G401.6 (cell line): ENCODE measurements around the gene SYT7.

Experiments used
- FAIRE-seq: peaks from 2 replicates; lab custom pipeline; 2012; peaks lifted over from hg19 to GRCh38; lab: Jason Lieb, UNC

SYT7 gene

GRCh38 chr11:61554172-61554988, 26.5 kb downstream of the SYT7 start:
- no peak for FAIRE-seq

GRCh38 chr11:61553373-61554171, 27.3 kb downstream of the SYT7 start:
- FAIRE-seq = no peak

DNA sequence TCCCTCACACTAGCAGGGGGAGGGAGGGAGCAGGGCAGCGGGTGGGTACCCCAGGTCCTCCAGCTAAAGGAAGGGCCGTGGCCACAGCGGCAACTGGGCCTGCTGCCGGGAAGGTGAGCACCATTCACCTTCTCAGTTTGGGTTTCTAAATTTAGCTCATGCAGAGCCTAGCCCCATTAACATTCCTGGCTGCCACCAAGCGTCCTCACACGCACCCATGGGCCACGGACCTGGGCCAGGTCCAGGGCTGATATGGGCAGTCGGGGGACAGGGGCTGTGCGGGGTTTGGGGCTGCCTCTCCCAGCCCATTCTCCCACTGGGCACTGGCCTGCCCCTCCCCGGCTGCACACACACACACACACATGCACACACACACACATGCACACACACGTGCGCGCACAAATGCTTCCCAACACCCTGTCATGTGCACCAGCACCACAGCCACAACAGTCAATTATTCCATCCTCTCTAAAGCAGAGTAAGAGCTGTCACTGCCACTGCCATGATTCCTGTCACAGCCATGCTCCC, 28.7 kb downstream of the SYT7 start:
- FAIRE-seq = no peak

GRCh38 chr11:61551634-61552033, 29.2 kb downstream of the SYT7 start:
- no peak for FAIRE-seq

DNA sequence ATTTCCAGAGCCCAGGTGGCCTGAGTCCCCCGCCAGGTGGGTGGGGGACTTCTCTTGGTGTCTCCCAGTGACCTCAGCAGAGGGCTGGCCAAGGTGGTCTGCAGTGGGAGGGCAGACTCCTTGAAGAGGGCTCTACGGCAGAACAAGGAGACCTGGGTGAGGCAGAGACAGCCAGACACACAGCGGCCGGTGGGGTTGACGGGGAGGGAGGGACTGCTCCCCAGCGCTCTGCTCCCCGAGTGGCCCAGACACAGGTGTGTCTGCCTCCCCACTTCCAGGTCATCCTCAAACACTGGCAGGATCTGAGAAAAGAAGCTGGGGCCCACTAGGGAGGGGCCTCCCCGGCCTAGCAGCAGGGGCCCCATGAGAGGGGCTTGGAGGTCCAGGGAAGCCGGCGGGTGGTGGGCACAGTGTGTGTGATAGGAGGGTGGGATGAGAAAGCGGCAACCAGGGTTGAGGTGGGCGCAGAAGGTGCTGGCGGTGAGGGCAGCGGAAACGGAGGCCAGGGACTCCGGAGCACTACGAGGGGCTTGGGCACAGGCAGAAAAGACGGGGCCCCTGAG, 30.1 kb downstream of the SYT7 start:
- FAIRE-seq = no peak

GRCh38 chr11:61549662-61550568, 31.0 kb downstream of the SYT7 start:
- no peak for FAIRE-seq

DNA sequence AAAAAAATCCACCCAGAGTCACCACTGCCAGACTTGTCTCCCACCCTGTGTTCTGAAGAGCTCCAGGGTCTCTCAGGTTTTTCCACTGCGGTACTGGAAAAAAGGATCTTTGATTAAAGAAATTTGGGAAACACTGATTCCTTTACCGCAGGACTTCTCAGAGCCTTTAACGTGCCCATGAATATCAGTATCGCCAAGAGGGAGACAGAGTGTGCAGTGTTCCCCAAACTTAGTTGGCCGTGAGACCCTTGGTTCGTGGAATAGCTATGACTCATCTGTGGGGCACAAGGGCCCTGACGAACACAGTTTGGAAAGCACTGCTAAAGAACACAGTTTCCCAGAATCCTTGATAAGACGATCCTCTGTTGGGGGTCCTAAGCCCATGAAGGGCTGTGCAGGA, 31.7 kb downstream of the SYT7 start:
- FAIRE-seq = no peak

DNA sequence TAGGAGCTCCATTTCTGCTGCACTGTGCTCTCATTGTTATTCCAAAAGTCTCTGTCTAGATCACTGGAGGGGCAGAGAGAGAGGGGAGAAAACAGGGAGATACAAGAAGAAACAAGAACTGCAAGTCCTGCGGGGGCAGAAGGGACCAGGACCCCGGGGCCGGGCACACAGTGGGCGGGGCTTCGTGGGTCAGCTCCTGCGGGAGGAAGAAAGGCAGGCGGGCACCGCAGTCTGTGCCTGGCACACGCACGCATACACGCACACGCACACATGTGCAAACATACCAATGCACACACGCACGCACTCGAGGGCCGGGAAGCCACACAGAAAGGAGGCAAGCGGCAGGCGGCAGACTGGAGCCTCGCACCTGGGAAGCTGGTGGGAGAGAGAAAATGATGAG, 33.6 kb downstream of the SYT7 start:
- no peak for FAIRE-seq

GRCh38 chr11:61546663-61547062, 34.2 kb downstream of the SYT7 start:
- no peak for FAIRE-seq

DNA sequence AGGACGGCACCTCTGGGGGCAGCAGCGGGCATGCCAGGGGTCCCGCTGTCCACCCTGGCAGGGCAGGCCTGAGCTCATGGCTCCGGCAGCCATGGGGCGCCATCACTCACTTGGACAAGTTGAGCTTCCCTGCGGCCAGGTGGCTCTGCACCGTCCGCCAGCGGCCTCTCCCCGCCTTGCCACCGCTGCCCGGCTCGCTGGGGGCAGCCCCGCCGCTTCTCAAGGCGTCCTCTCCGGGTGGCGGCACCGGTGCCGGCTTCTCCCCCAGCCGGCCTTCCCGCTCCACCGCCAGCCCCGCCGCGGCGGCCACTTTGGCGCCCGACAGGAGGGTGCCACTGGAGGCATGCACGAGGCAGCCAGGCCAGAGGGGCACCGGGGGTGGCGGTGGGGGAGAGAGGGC, 35.0 kb downstream of the SYT7 start:
- no peak for FAIRE-seq

GRCh38 chr11:61545341-61545740, 35.5 kb downstream of the SYT7 start:
- no peak for FAIRE-seq

GRCh38 chr11:61544466-61544865, 36.4 kb downstream of the SYT7 start:
- FAIRE-seq = no peak

DNA sequence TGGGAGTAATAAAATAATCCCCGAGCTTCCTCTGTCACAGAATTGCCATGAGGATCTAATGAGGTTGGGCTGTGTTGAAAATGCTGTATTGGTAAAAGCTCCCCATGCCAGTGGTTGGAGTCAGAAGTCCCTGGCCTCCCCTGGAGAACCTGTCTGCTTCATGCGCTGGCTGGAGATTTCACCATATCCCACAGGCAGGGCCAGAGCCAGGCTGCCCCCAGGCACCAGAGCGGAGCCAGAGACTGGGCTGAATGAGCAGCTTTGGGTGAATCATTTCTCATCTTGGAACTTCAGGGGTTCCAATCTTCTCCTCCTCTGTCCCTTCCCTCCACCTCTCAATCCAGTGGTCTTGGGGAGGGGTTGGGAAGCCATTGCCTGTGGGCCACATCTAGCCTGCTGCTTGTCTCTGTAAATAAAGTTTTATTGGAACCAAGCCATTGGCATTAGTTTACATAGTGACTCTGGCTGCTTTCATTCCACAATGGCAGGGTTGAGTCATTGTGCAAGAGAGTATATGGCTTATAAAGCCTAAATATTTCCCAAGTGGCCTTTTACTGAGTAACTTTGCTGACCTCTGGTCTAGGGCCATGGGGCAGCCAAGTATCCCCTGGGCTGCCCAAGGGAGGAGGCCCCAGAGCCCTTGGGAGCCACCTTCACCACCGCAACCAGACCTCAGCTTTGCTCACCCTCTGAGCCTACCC, 37.1 kb downstream of the SYT7 start:
- FAIRE-seq = no peak

DNA sequence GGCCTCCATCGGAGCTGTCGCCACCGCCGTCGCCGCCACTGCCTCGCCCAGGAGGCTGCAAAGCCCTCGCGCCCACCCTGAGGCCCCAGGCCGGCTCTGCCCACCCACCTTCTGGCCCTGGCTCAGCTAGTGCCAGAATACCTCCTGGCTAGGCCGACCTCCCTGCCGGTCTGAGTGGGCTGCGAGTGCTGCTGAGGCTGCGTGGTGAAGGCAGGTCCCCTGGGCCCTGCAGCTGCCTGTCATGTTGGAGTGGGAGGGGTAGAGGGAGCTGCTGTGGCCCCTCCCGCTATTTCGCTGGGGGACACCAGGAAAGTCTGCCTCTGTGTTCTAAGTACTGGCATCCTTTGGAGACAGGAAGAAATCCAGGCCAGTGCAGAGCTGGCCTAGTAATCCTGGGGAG, 38.2 kb downstream of the SYT7 start:
- FAIRE-seq = no peak

DNA sequence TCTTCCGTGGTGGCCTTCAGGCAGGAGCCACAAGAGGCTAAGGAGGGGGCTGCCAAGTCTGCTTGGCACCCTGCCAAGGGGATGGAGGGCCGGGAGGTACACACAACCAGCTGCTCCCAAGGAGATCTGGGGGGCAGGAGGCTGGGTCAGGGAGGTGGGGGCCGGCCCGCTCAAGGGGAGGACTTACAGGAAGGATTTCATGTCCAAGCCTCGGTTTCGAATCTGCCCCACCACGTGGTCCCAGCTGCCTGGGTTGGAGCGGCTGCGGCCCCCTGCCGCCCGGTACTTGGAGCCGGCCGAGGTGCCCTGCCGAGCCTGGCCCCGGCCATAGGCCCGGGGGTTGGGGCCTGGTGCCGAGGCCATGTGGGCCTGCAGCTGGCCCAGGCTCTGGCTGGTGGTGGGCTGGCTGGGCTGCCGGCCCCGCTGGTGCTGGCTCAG, 38.8 kb downstream of the SYT7 start:
- FAIRE-seq = no peak

DNA sequence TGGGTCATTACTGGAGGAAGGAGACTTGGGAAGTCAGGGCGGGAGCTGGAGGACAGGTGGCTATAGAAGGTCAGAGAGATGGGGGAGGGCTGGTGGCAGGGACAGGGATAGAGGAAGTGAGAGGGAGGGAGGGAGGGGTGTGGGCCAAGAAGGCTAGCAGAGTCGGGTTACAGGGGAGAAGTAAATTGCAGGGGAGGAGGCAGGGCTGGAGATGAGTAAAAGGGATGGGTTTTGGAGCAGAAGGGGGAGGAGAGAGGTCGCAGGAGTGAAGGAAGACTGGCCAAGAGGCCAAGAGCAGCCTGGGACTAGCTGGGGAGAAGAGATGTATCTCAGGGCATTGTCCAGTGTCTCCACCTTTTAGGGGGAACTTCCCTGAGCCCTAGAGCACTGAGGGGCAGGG, 39.3 kb downstream of the SYT7 start:
- FAIRE-seq = no peak

DNA sequence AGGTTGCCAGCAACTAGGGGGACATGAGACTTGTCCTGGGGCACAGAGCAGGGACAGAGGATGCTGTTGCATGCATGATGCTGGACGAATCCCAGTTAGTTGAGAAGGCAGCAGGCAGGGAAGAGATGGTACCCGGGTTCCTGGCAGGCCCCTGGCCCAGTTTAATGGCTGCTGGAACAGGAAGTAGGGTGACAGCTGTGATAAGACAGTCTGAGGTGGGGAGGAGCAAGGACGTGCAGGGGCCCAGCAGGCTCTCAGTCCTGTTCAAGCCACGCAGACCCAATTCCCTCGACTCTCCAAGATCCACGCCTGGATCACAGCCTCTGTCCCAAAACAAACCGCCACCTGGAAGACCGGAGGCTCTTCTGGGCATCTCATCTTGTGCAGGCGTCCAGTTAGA, 40.3 kb downstream of the SYT7 start:
- FAIRE-seq = no peak

DNA sequence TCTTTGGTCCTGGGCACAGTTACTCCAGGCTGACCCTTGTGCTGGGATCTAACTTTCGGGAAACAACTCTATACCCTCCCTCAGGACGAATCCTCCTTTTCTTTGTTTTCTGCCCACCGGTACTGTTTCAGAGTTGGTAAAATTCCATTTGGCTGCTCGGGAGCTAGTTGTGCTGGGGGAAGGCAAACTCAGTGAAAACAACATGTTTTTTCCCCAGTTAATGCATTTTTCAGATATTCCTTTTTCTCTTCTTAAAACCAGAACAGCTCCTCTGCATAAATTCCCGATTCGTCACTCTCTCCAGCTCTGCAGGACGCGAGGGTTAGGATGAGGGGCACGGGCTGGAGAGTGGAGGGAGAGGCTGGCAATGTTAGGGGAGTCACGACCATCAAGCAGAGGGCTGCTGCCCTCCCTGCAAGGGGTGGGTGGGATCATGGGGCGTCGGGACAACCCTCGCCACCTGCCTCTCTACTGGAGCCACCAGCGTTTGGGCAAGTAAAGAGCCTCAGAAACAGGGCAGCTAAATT, 41.0 kb downstream of the SYT7 start:
- no peak for FAIRE-seq

- FAIRE-seq = no peak
These were observed 41.9 kb downstream of the SYT7 start for GRCh38 chr11:61539006-61539405.

- FAIRE-seq = no peak
These were observed 42.3 kb downstream of the SYT7 start for GRCh38 chr11:61538636-61538961.

DNA sequence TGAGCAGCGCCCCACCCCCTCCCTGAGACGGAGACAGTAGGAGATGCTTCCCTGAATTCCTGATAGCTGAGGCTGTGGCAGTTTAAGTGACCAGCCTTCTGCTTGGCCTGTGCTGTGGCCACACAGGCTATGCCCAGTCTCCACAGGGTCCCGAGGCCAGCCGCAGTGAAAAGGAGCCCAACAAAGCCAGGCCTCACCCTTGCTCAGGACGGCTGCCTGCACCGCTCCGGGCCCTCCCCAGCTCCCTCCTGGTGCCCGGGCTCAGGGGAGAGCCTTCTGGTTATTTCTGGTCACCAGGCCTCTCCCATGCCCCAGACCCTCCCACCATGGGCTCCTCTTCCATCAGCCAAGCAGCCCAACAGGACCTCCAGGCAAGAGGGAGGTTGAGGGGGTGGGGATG, 43.5 kb downstream of the SYT7 start:
- FAIRE-seq = no peak
